ENCODE data around the gene LAMC3.

LAMC3 gene

DNA sequence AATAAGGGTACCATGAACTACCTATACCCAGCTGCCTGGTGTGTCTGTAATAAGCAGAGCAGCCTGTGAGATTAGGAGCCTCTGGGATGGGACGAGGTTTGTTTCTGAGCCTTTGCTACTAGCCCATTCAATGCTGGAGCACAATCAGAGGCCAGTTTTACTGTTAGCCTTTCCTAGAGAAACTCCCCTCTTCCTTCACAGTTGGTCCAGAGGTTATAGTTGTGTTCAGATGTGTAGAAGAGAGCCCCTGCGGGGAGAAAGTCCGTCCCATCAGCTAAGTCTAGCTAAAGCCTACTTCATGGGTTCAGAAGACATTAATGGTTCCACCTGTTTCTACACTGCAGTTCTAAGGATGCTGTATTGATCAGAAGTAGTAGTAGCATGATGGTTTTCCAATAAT lies 133.2 kb downstream of the LAMC3 start:
- Mint-ChIP-seq H3K27me3 (no peaks in the 10 kb centered on the region), H3K4me1 (ENCODE audit: low read depth) (no peaks in the 10 kb centered on the region), H3K9me3 (ENCODE audit: low read depth) (no peaks in the 10 kb centered on the region), H3K27ac (no peak overlapping the region), H3K4me3 (no peak overlapping the region), H3K36me3 (peaks cover 13% of the 10 kb centered on the region)

Data from activated naive CD8-positive, alpha-beta T cell (primary cell).